HepG2 (cell line): ENCODE data around the gene SLC11A1. TPM values are rescaled to one million over a fixed set of nuclear protein-coding genes. Genes with fewer than 3 reads are reported as not detected.

Experiments used
- ARID4A ChIP-seq: sonication (generic); formaldehyde crosslinking; IDR thresholded peaks from 2 replicates; pipeline ENCODE4 v1.5.0; 2020; ENCODE audit warnings: mild to moderate bottlenecking, missing genetic modification reagents, borderline replicate concordance
- DBP ChIP-seq: sonication (generic); formaldehyde crosslinking; IDR thresholded peaks from 2 replicates; pipeline ENCODE4 v1.4.0; 2020; ENCODE audit warnings: missing genetic modification reagents; ENCODE audit errors: not compliant biosample characterization
- HNF1A ChIP-seq, 2 experiments: sonication (generic) in 1 of 2; formaldehyde crosslinking in 1 of 2; IDR thresholded peaks; 2 replicates each; pipeline versions ENCODE4 v1.4.0 to v1.6.1; 2016 to 2020; ENCODE audit warnings: borderline replicate concordance in 1 of 2, low read depth in 1 of 2, mild to moderate bottlenecking in 1 of 2, missing genetic modification reagents in 1 of 2
- JDP2 ChIP-seq: sonication (generic); formaldehyde crosslinking; IDR thresholded peaks from 2 replicates; pipeline ENCODE4 v1.8.1; 2022; ENCODE audit warnings: missing genetic modification reagents, borderline replicate concordance
- SNAPC4 ChIP-seq: sonication (generic); formaldehyde crosslinking; IDR thresholded peaks from 2 replicates; pipeline ENCODE4 v1.4.0; 2020; ENCODE audit warnings: mild to moderate bottlenecking, missing genetic modification reagents
- TAF1 ChIP-seq: sonication (generic); formaldehyde crosslinking; IDR thresholded peaks from 2 replicates; pipeline ENCODE4 v1.4.0; 2020; ENCODE audit warnings: missing genetic modification reagents
- THAP8 ChIP-seq: sonication (generic); formaldehyde crosslinking; IDR thresholded peaks from 2 replicates; pipeline ENCODE4 v1.5.1; 2020; ENCODE audit warnings: missing genetic modification reagents, mild to moderate bottlenecking, borderline replicate concordance
- ZNF547 ChIP-seq: sonication (generic); formaldehyde crosslinking; IDR thresholded peaks from 2 replicates; pipeline ENCODE4 v1.5.1; 2020; ENCODE audit warnings: mild to moderate bottlenecking, missing genetic modification reagents
- ZNF672 ChIP-seq: sonication (generic); formaldehyde crosslinking; IDR thresholded peaks from 2 replicates; pipeline ENCODE4 v1.8.1; 2022; ENCODE audit warnings: missing genetic modification reagents
- polyA plus RNA-seq, 8 experiments: library from polyadenylated mRNA; depleted of rRNA in 3 of 8; stranded (reverse) in 7 of 8; unstranded in 1 of 8; fragments of >200 nt; fragmentation: Illumina TruSeq in 4 of 8; extraction: Trizol in 4 of 8; gene quantifications; 2 replicates each; pipeline versions ENCODE4 v1.2.1 to v1.2.3, GENCODE V29; 2011 to 2016; ENCODE audit warnings: low read depth in 4 of 8, missing spikeins in 1 of 8, mixed read lengths in 1 of 8; ENCODE audit not compliant: insufficient read depth in 1 of 8
- total RNA-seq, 5 experiments: library from RNA; depleted of rRNA; stranded (reverse); fragments of >200 nt; fragmentation: Illumina TruSeq; extraction: Trizol; gene quantifications; 2 replicates each; pipeline ENCODE4 v1.2.3, GENCODE V29; 2016; ENCODE audit warnings: low read depth in 1 of 5

The SLC11A1 gene
- total and polyA plus RNA-seq, 2 of the 13 experiments (the other 11 are each of a cell fraction or from before 2014, with no cell fraction given), result 0.33 to 2.3 TPM

GRCh38 chr2:218398437-218399390 lies 16.6 kb downstream of the SLC11A1 start (continued):
- TF ChIP-seq ARID4A, result peak; percentile 52; the same call in 1 of the 2 replicates
- TF ChIP-seq TAF1, result no peak; the same call in 1 of the 2 replicates
- TF ChIP-seq HNF1A (IDR thresholded peaks at IDR 0.05; ENCODE audit: low read depth), result no peak
- 0 out of 2 replicates have a peak, but pooled peaks have one; percentile 2 for TF ChIP-seq HNF1A (CRISPR knock-in tag; IDR thresholded peaks at IDR 0.05; ENCODE audit: borderline replicate concordance)
- TF ChIP-seq ZNF547, result 0 out of 2 replicates have a peak, but pooled peaks have one; percentile 36
- peak; percentile 57; the same call in 1 of the 2 replicates for TF ChIP-seq JDP2 (CRISPR knock-in tag)
- TF ChIP-seq ZNF672 (CRISPR knock-in tag), result 0 out of 2 replicates have a peak, but pooled peaks have one; percentile 73
- TF ChIP-seq THAP8 (CRISPR knock-in tag), result 0 out of 2 replicates have a peak, but pooled peaks have one; percentile 12
- TF ChIP-seq SNAPC4 (CRISPR knock-in tag), result peak; percentile 72; the same call in 1 of the 2 replicates
- TF ChIP-seq DBP (CRISPR knock-in tag), result peak; percentile 37
